ENCODE data around the gene LTBP1.

- TF ChIP-seq EP300 (IDR thresholded peaks at IDR 0.05; ENCODE audit: low read depth) (no peak), POLR2A (IDR thresholded peaks at IDR 0.05) (no peak)
These were observed 190.6 kb downstream of the LTBP1 start for GRCh38 chr2:33137331-33137730.

All from transverse colon (tissue), 1 donor.